Hematopoietic multipotent progenitor cell treated with erythropoietin and hydrocortisone succinate and interleukin-3 and kit ligand, for 17 days (in vitro differentiated cells): ENCODE measurements around the gene KCTD13.
"Not testable (repeated sequence)": the region's sequence is repeated elsewhere in the genome, so short reads cannot be mapped to it uniquely, and the experiment has no call there.

Experiments
- DNase-seq: peaks from one replicate; pipeline ENCODE4 v3.0.0-alpha.2; 2015; ENCODE audit warnings: low spot score

KCTD13 gene

GRCh38 chr16:29943846-29944799, 18.1 kb upstream of the KCTD13 start:
- DNase-seq = no peak

DNA sequence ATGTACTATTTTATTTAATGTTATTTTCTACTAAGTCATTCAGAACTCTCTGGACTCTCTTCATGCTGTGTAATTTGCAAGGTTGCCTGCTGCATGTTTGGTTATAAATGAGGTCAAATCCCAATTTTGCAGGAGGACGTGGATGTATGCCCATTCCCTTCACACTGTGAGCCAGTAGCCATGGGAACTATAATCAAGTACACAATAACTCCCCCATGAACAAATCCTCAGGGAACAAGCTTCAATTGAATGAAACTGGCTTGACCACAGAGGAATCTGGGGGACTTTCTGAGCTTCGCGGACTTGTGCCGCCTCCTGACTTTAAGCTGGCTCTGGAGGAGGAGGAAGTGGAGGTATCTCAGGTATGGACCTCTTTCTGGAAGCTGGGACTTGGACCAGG, 14.6 kb upstream of the KCTD13 start:
- no peak for DNase-seq

- not testable (repeated sequence) for DNase-seq
Measured at GRCh38 chr16:29931750-29932149, 5.7 kb upstream of the KCTD13 start.

GRCh38 chr16:29927070-29927905, 1.3 kb upstream of the KCTD13 start:
- DNase-seq = no peak

- DNase-seq = no peak
Measured at GRCh38 chr16:29926711-29927052, 656 bp upstream of the KCTD13 start.

DNA sequence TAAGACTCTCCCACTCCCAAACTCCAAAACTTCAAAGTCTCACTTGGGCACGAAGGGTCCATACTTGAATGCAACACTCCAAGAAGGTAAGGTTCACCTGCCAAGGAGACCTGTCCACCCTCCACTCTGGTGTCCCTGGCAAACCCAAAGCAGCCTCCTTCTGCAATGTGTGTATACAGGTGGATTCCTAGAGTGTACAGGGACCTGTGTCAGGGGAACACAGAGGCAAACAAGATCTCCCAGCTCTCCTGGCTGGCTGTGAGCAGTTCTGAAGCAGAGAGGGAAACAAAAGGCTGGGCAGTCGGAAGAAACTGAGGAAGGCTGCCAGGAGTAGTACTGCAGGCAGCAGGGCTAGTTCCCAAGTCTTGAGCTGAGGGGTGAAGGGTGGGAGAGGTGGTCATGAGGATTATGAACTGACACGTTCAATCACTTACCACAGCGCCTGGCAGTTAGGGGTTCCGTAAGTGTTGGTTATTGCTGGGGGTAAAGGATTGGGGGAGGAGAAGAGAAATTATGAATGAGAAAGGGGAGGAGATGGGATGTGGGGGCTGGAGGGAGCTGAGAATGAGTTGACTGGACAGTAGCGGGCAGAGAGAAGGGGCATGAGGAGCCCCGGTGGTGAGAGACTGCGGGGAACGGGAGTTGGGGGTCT, 795 bp downstream of the KCTD13 start:
- no peak for DNase-seq

DNA sequence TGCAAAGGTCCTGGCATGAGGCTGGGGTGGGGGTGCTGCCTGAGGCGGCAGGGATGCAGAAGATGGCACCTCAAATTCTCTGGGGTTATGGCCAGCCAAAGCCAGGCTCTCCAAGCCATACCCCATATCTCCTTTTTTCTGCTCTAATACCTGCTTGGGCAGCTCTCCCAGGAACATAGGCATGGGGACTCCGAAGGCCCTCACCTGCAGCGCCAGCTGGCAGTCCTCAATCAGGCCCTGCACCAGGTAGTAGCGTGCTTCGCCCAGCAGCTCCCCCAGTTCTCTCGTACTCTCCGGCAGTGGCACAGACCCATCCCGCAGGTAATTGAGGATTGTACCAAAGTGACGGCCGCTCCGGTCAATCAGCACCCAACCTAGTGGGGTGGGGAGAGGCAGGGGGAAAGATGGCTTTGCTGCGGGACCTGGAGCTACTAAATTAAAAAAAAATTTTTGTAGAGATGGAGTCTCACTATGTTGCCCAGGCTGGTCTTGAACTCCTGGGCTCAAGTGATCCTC, 3.0 kb downstream of the KCTD13 start:
- no peak for DNase-seq

DNA sequence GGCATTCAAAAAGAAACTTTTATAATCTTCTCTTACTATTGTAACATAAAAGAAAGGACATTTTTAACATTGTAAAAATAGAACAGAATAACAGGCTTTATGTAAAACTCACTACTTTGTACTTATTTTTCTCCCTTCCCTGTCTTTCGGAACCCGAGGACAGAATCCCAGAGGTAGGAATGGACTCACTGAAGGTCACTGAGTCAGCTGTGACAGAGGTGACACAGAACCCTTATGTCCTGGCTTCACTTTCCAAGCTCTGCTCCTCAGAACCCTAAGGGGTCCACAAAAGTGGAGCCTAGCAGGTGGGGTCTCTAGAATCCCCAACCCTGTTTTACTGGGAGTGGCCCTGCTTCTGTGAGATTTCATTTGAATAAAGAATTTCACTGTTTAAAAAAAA, 3.7 kb downstream of the KCTD13 start:
- DNase-seq = no peak

GRCh38 chr16:29921034-29921385, 5.0 kb downstream of the KCTD13 start:
- no peak for DNase-seq

DNA sequence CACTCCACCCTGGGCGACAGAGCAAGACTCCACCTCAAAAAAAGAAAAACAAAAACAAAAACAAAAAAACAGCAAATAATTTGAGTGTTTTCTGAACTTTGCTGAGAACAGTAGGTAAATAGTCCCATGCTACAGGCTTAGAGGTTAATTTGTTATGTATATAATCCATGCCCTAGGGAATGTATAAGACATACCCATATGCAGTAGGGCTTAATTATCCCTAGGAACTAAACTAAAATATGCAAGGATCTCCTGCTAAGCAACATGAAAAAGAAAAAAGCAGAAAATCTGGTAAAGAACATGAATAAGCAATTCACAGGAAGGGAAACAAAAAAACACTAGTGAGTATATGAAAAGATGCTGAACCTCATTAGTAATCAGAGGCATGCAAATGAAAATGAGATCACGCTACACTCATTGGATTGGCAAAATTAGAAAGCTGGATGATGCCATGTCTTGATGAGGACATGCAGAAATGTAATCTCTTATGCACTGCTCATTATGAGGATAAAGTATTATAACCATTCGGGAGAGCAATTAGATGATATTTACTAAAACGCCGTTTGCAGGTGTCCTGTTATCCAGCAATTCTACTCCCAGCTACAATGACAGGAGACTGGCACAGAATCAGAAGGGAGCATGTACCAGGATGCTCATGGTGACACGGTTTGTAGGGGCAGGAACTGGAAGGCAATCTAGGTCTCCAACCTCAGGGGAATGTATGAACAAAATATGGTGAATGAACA, 5.6 kb downstream of the KCTD13 start:
- no peak for DNase-seq

DNA sequence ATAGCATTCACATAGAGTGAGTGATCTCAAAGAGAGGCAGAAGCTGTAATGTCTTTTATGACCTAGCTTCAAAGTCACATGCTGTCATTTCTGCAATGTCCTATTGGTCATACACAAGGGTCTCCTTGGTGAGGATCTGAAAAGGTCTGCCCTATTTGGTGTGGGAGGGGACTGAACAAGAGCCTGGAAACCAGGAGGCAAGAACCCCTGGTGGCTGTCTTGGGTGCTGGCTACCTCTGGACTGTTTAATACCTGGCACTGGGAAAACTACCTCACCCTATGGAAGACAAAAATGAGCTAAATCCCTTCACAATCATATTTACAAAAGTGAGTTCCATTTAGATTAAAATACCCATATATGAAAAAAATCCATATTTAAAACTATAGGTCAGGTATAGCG, 9.0 kb downstream of the KCTD13 start:
- DNase-seq = no peak

DNA sequence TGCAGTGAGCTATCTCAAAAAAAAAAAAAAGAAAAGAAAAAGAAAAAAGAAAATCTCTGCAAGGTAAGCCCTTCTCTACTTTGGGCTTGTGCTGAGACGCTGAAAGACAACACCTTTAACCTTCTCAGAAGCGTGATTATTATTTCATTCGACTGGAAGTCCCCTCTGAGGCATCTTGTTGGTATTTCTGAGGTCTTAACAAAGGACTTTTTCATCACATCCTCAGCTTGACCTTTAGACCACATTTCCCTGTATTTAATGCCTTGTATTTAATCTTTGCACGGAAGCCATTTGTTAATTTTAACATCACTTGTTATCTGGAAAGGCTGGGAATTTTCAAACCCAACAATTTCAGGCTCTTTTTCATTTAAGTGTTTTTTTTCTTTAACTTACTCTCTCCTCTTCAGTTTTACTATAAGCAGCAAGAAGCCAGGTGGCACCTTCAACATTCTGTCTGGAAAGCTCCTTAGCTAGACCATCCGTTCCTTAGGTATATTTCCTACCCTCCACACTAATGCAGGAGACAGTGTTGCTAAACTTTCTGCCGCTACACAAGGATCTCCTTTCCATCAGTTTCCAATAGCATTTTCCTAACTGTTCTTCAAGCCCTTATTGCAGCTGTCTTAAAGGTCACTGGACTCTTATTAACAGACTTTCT, 10.3 kb downstream of the KCTD13 start:
- DNase-seq = no peak

- no peak for DNase-seq
Measured at GRCh38 chr16:29913514-29913913, 12.5 kb downstream of the KCTD13 start.

DNA sequence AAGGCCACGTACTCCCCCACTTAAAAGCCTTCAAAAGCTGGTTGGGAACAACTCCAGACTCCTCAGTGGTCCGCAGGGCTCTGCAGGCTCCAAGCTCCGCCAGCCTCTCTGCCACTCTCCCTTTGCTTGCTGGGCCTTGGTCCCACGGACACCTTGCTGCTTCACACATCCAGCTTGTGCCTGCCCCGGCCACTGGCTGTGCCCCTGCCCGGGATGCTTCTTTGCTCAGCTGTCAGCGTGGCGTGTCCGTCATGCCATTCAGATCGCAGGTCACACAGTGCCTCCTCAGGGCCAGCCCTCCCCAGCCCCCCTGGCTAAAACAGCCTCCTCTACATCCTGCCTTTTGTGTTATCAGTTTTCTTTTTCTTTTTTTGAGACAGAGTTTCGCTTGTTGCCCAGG, 13.9 kb downstream of the KCTD13 start:
- DNase-seq = no peak

- no peak for DNase-seq
Measured at GRCh38 chr16:29911676-29912010, 14.4 kb downstream of the KCTD13 start.

DNA sequence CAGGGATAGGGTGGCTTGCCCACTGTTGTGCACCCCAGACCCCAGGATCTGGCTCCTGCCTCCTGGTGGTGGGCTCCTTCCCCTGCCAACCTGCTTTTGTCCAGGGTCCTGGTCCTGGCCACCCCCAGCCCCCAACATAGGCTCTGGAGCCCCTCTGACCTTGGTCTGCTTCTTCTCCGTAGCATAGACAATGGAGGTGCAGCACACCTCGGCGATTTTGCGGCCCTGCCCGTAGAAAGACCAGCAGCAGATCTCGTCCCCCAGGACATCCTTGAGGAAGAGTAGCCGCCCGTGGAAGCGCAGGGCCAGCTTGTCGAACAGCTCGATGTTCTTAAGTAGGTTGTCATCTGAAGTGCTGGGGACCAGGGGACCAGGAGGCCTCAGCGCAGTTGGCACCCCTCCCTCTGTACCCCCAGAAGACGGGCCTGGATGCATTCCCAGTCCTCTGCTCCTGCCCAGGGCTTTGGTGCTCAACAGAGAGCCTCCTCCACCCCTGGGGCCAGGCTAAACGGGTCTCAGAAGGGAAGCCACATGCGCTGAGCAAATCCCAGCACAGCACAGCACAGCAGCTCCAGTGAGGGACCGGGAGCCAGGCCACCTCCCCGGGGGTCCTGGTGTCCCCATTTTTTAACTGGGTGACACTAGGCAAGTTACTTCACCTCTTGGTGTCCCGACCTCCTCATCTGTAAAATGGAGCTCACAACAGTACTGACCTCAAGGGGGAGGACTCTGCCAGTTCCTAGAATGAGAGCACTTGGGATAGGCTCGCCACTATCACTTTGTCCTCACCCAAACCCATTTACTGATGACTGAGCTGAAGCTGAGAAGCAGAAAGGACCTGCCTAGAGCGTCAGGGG, 15.0 kb downstream of the KCTD13 start:
- DNase-seq = no peak

DNA sequence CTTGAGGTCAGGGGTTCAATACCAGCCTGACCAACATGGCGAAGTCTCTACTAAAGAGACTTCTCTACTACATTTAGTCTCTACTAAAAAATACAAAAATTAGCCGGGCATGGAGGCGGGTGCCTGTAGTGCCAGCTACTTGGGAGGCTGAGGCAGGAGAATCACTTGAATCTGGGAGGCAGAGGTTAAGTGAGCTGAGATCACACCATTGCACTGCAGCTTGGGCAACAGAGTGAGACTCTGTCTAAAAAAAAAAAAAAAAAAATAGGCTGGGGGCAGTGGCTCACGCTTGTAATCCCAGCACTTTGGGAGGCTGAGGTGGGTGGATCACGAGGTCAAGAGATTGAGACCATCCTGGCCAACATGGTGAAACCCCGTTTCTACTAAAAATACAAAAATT, 16.2 kb downstream of the KCTD13 start:
- not testable (repeated sequence) for DNase-seq

DNA sequence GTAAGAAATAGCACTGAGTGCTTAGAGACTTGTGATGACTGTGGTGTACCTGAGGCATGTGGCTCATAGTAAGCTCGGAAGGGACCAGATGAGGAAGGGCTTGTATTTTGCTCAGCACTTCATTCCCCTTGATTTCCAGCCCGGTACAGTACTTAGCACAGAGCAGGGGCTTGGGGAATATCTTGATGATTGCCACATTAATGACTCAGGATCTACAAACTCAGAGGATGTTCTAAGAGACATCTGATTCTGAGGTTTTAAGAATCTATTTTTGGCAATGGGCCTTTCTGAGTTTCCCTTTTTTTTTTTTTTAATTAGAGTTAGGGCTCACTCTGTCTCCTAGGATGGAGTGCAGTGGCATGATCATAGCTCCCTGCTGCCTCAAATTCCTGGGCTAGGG, 16.6 kb downstream of the KCTD13 start:
- no peak for DNase-seq

- no peak for DNase-seq
Measured at GRCh38 chr16:29908719-29909220, 17.3 kb downstream of the KCTD13 start.

- DNase-seq = no peak
Measured at GRCh38 chr16:29907973-29908372, 18.1 kb downstream of the KCTD13 start.
